Activated CD8-positive, alpha-beta memory T cell treated with anti-CD3 and anti-CD28 coated beads for 36 hours (primary cell): Measurements from ENCODE around the gene LINS1. TPM values are rescaled to one million over a fixed set of nuclear protein-coding genes. Genes with fewer than 3 reads are reported as not detected.

Source experiments
- CTCF ChIA-PET: fragments of 350-600 bp; sonication (Branson Sonifier 250); formaldehyde crosslinking; loops from one replicate; lab custom pipeline; 2021; ENCODE audit warnings: antibody characterized with exemption; lab: Charles Lee
- POLR2A ChIA-PET: fragments of 350-600 bp; sonication (Branson Sonifier 250); formaldehyde crosslinking; loops from one replicate; lab custom pipeline; 2021; ENCODE audit warnings: antibody characterized with exemption; lab: Charles Lee
- total RNA-seq, 2 experiments: library from RNA; stranded (reverse); gene quantifications; one replicate each; pipeline ENCODE4 v1.2.3, GENCODE V29; 2021

Gene LINS1
- total RNA-seq, 2 experiments from 2014 or later = 24.5 to 28.9 TPM

GRCh38 chr15:100525436-100525835 lies 76.5 kb downstream of the LINS1 start:
- ChIA-PET POLR2A (no interaction called here), CTCF (no interaction called here)

- ChIA-PET POLR2A (no interaction called here), CTCF (no interaction called here)
Observed at GRCh38 chr15:100524326-100524725, 77.7 kb downstream of the LINS1 start.

- CTCF ChIA-PET = no interaction called here
- POLR2A ChIA-PET = no interaction called here
Observed at GRCh38 chr15:100521907-100522306, 80.1 kb downstream of the LINS1 start.

GRCh38 chr15:100520132-100520921 lies 81.7 kb downstream of the LINS1 start:
- CTCF ChIA-PET = no interaction called here
- POLR2A ChIA-PET = no interaction called here

- POLR2A ChIA-PET = no interaction called here
Observed at GRCh38 chr15:100517846-100518245, 84.1 kb downstream of the LINS1 start.

More at GRCh38 chr15:100517846-100518245, 84.1 kb downstream of the LINS1 start:
- CTCF ChIA-PET = no interaction called here

Other genes with a start within 250 kb of the LINS1 start
- gene CERS3, start 73.2 kb downstream of the LINS1 start, total RNA-seq = under 1 TPM in 1 of 2 experiments, not detected in 1; 0.15 TPM
- gene ASB7, start 405 bp upstream of the LINS1 start, total RNA-seq = 10 to 100 TPM; 16.4 to 17.6 TPM